Panc1 (cell line): Measurements from ENCODE around the gene NOTCH4.
"Not testable (repeated sequence)": the region's sequence is repeated elsewhere in the genome, so short reads cannot be mapped to it uniquely, and the experiment has no call there.

Experiments
- CTCF ChIP-seq: fragments of 450-650 bp; IDR thresholded peaks from 2 replicates; pipeline ENCODE4 v1.5.1; 2017; ENCODE audit warnings: mild to moderate bottlenecking
- POLR2AphosphoS5 ChIP-seq: IDR thresholded peaks from 2 replicates; pipeline ENCODE4 v1.6.1; 2012; ENCODE audit warnings: mild to moderate bottlenecking, low read depth, low read length, moderate library complexity
- REST ChIP-seq, 2 experiments: IDR thresholded peaks; 2 replicates each; pipeline ENCODE4 v1.6.1; 2011 to 2012; ENCODE audit warnings: low read depth in 2 of 2, control low read depth in 1 of 2, low read length in 1 of 2, mild to moderate bottlenecking in 1 of 2, moderate library complexity in 1 of 2; ENCODE audit not compliant: insufficient read depth in 1 of 2
- SIN3A ChIP-seq: IDR thresholded peaks from 2 replicates; pipeline ENCODE4 v1.6.1; 2012; ENCODE audit warnings: low read depth, mild to moderate bottlenecking, low read length, moderate library complexity, borderline replicate concordance; ENCODE audit not compliant: insufficient read depth
- TCF7L2 ChIP-seq: IDR thresholded peaks from 2 replicates; pipeline ENCODE4 v1.6.1; 2011; ENCODE audit warnings: mild to moderate bottlenecking, low read depth, low read length, inconsistent platforms

GRCh38 chr6:32193096-32193495 is 30.8 kb downstream of the NOTCH4 start:
- not testable (repeated sequence) for TF ChIP-seq CTCF; REST (IDR thresholded peaks at IDR 0.05; ENCODE audit: insufficient read depth in 1 of 2, low read depth in 2 of 2, low read length in 1 of 2); TCF7L2; POLR2AphosphoS5; SIN3A
